IMR-90 (cell line): ENCODE data around the gene SMIM41.

ENCODE experiments used
- BHLHE40 ChIP-seq: fragments of 150-350 bp; IDR thresholded peaks from 2 replicates; pipeline ENCODE4 v1.6.1; 2016; ENCODE audit warnings: mild to moderate bottlenecking, low read depth, low read length
- CEBPB ChIP-seq: IDR thresholded peaks from 2 replicates; pipeline ENCODE4 v1.6.1; 2012; ENCODE audit warnings: low read depth, low read length, improper control_type of control experiment
- FOS ChIP-seq: fragments of 150-350 bp; IDR thresholded peaks from 2 replicates; pipeline ENCODE4 v1.6.1; 2016; ENCODE audit warnings: low read depth, low read length
- MAFK ChIP-seq: IDR thresholded peaks from 2 replicates; pipeline ENCODE4 v1.6.1; 2012; ENCODE audit warnings: low read depth, low read length, improper control_type of control experiment
- MXI1 ChIP-seq: IDR thresholded peaks from 2 replicates; pipeline ENCODE4 v1.6.1; 2012; ENCODE audit warnings: low read depth, mild to moderate bottlenecking, low read length, moderate library complexity, borderline replicate concordance
- NFE2L2 ChIP-seq: fragments of 150-350 bp; IDR thresholded peaks from 2 replicates; pipeline ENCODE4 v1.6.1; 2016; ENCODE audit warnings: low read depth, mild to moderate bottlenecking, low read length
- POLR2A ChIP-seq: IDR thresholded peaks from 2 replicates; pipeline ENCODE4 v1.6.1; 2012; ENCODE audit warnings: mild to moderate bottlenecking, low read depth, low read length
- RAD21 ChIP-seq: IDR thresholded peaks from 2 replicates; pipeline ENCODE4 v1.6.1; 2012; ENCODE audit warnings: low read length, improper control_type of control experiment
- RCOR1 ChIP-seq: IDR thresholded peaks from 2 replicates; pipeline ENCODE4 v1.6.1; 2012; ENCODE audit warnings: mild to moderate bottlenecking, low read length, improper control_type of control experiment; ENCODE audit not compliant: insufficient replicate concordance
- RFX5 ChIP-seq: IDR thresholded peaks from 2 replicates; pipeline ENCODE4 v1.8.0; 2012; ENCODE audit warnings: low read depth, mild to moderate bottlenecking, low read length, moderate library complexity
- SMC3 ChIP-seq: fragments of 150-350 bp; IDR thresholded peaks from 2 replicates; pipeline ENCODE4 v1.6.1; 2016; ENCODE audit warnings: low read depth, mild to moderate bottlenecking, antibody characterized with exemption, low read length, moderate library complexity
- TF ChIP-seq, protein P1 (sequence below): conservative IDR thresholded peaks from 2 replicates; pipeline ENCODE4 v1.5.1; 2012; ENCODE audit warnings: mild to moderate bottlenecking, low read depth, low read length, improper control_type of control experiment
- TF ChIP-seq, protein P2 (sequence below): fragments of 150-350 bp; IDR thresholded peaks from 2 replicates; pipeline ENCODE4 v1.6.1; 2017; ENCODE audit warnings: mild to moderate bottlenecking, antibody characterized with exemption, low read length, low read depth
- TF ChIP-seq, protein P3 (sequence below): fragments of 150-350 bp; IDR thresholded peaks from 2 replicates; pipeline ENCODE4 v1.6.1; 2016; ENCODE audit warnings: low read depth, mild to moderate bottlenecking, low read length, moderate library complexity, borderline replicate concordance

DNA sequence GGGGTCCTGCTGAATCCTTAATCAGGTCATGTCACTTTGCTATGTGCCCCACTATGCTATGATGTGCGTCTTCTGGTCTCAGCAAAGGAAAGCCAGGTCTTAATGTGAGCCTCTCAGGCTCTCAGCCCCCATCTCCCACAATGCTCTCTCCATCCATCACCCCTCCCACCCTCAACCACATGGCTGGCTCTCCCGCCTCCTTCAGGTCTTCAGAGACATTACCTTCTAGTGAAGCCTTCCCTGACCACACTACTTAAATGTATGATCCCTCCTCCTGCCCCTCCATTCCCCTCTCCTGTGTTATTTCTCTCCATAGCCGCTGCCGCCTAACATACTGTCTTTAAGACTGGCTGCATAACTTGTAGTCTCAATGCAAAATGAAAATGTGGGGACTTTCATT, 61.8 kb downstream of the SMIM41 start:
- TF ChIP-seq BHLHE40 (no peak), POLR2A (no peak), SMC3 (no peak), NFE2L2 (no peak), RFX5 (no peak), MXI1 (no peak), RCOR1 (no peak), MAFK (no peak), FOS (no peak), RAD21 (no peak), CEBPB (no peak)
- TF ChIP-seq, protein P1, sequence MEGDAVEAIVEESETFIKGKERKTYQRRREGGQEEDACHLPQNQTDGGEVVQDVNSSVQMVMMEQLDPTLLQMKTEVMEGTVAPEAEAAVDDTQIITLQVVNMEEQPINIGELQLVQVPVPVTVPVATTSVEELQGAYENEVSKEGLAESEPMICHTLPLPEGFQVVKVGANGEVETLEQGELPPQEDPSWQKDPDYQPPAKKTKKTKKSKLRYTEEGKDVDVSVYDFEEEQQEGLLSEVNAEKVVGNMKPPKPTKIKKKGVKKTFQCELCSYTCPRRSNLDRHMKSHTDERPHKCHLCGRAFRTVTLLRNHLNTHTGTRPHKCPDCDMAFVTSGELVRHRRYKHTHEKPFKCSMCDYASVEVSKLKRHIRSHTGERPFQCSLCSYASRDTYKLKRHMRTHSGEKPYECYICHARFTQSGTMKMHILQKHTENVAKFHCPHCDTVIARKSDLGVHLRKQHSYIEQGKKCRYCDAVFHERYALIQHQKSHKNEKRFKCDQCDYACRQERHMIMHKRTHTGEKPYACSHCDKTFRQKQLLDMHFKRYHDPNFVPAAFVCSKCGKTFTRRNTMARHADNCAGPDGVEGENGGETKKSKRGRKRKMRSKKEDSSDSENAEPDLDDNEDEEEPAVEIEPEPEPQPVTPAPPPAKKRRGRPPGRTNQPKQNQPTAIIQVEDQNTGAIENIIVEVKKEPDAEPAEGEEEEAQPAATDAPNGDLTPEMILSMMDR, result 0 out of 2 replicates have a peak, but pooled peaks have one; percentile 10
- TF ChIP-seq, protein P2, sequence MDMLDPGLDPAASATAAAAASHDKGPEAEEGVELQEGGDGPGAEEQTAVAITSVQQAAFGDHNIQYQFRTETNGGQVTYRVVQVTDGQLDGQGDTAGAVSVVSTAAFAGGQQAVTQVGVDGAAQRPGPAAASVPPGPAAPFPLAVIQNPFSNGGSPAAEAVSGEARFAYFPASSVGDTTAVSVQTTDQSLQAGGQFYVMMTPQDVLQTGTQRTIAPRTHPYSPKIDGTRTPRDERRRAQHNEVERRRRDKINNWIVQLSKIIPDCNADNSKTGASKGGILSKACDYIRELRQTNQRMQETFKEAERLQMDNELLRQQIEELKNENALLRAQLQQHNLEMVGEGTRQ, result no peak
- TF ChIP-seq, protein P3, sequence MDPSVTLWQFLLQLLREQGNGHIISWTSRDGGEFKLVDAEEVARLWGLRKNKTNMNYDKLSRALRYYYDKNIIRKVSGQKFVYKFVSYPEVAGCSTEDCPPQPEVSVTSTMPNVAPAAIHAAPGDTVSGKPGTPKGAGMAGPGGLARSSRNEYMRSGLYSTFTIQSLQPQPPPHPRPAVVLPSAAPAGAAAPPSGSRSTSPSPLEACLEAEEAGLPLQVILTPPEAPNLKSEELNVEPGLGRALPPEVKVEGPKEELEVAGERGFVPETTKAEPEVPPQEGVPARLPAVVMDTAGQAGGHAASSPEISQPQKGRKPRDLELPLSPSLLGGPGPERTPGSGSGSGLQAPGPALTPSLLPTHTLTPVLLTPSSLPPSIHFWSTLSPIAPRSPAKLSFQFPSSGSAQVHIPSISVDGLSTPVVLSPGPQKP, result no peak
